COLO668 (cell line): ENCODE data around the gene ZNF438.
"Not testable (repeated sequence)": the region's sequence is repeated elsewhere in the genome, so short reads cannot be mapped to it uniquely, and the experiment has no call there.

ENCODE experiments used
- DNase-seq: peaks from one replicate; lab custom pipeline; 2025; ENCODE audit not compliant: unreplicated experiment; lab: John Stamatoyannopoulos, UW

Gene ZNF438

DNA sequence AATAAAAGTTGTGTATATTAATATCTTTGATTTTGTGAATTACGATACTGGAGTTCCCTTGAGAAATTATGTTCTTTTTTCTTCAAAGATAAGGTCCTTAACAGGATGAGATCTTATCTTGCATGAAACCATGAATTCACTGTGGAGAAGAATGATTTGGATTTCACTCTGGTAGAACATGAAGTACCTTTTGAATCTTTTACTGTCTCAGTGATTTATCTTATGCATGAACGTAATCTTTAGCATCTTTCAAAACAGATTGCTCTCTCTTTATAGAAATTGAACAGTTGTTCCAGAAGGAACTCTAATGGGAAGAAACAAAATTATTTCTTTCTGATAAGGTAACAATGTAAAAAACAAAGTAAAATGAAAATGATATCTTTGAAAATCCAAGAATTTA lies 11.0 kb upstream of the ZNF438 start:
- DNase-seq = no peak

DNA sequence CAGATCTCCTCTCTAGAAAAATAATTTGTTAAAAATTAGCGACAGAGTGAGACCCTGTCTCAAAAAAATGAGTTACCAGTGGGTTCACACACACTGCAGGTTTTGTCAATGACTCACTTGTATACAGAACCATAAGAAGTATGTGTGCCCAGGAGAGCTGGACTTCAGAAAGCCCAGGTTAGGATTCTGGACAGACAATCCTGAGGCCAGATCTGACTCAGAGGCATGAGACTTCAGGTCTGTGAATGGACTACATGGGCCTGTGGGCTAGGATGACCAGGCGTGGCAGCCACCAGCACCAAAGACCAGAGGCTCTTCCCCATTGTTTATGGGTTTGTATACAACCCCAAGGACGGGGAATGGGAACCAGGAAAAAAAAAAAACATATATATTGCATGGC lies 9.3 kb upstream of the ZNF438 start:
- DNase-seq = no peak

GRCh38 chr10:31039006-31039405 lies 7.3 kb upstream of the ZNF438 start:
- DNase-seq = not testable (repeated sequence)

DNA sequence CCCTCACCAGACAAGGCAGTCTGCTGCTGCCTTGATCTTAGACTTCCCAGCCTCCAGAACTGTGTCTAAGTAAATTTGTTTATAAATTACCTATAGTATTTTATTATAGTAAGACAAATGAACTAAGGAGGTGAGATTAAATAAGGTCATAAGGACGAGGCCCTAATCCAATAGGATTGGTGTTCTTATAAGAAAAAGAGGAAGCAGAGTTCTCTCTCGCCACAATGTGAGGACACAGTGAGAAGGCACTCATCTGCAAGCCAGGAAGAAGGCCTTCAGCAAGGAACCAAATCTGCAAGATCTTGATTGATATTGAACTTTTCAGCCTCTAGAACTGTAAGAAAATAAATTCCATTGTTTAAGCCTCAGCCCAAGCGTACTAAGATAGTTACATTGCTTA lies 6.1 kb upstream of the ZNF438 start:
- no peak for DNase-seq

- DNase-seq = peak; percentile 4
Observed at GRCh38 chr10:31036209-31036608, 4.5 kb upstream of the ZNF438 start.

- DNase-seq = no peak
Observed at GRCh38 chr10:31035266-31035798, 3.7 kb upstream of the ZNF438 start.

GRCh38 chr10:31034098-31034909 lies 2.6 kb upstream of the ZNF438 start:
- DNase-seq = no peak

DNA sequence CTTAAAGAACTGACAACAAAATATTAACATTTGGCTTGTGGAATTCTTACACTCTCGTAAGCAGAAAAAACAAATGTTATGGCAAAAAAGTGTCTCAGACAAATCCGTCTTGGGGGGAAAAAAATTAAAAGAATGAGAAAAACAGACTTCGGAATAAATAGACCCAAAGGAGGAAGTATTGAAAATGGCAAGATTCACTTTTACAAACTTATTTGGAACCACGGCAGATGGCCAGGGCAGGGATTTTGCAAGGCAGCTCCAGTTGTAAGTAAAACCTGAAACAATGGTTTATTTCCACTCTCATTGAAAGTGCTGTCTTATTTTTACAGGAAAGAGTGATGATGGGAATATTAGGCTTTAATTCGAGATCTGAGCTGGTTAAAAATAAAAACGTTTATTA lies 1.5 kb upstream of the ZNF438 start:
- DNase-seq = no peak

DNA sequence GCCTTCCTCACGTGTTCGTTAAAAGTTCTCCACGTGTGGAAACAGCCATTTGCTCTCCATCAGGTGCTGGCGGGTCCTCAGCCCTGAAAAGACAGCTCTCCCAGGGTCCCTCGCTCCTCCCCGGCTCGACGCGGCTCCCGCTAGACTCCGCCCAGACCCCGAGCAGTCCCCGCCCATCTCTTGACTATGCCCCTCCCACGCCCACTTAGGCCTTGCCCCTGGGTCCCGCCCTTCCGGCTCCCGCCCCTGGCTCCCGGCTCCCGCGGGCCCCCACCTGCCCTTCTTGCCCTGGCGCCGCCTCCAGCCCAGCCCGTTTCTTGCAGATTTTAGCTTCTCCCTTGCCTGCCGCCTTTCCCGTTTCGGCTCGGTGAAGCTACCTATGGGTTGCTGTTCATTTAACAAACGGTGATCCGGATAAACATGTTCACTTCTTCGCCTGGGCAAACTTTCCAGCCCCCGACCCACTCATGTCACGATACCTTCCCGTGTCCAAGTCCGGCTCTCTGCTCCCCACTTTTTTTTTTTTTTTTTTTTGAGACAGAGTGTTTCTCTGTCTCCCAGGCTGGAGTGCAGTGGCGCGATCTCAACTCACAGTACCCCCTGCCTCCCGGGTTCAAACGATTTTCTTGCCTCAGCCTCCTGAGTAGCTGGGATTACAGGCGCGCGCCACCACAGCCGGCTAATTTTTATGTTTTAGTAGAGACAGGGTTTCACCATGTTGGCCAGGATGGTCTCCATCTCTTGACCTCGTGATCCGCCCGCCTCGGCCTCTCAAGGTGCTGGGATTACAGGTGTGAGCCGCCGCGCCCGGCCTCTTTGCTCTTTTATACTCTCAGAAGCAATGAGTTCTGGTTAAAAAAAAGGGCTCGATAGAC lies 830 bp upstream of the ZNF438 start:
- DNase-seq = peak; percentile 88

DNA sequence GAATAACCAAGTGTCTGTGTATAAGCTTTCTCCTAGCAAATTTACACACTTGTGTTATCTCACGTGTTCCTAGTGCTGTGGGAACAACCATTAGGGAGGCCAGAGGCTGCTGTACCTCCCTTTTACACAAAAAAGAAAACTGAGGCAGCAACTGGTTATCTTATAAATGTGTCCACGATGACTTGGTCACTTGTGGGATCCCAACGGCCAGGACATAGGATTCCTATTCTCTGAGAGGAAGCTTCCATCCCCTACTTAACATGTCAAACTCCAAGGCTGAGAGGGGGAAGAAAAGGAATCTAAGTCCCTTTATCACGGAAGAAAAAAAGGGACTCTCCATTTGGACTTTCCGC lies 484 bp downstream of the ZNF438 start:
- DNase-seq = no peak

- no peak for DNase-seq
Observed at GRCh38 chr10:31030800-31031199, 865 bp downstream of the ZNF438 start.

- DNase-seq = no peak
Observed at GRCh38 chr10:31030260-31030659, 1.4 kb downstream of the ZNF438 start.

- DNase-seq = no peak
Observed at GRCh38 chr10:31028081-31028480, 3.6 kb downstream of the ZNF438 start.

DNA sequence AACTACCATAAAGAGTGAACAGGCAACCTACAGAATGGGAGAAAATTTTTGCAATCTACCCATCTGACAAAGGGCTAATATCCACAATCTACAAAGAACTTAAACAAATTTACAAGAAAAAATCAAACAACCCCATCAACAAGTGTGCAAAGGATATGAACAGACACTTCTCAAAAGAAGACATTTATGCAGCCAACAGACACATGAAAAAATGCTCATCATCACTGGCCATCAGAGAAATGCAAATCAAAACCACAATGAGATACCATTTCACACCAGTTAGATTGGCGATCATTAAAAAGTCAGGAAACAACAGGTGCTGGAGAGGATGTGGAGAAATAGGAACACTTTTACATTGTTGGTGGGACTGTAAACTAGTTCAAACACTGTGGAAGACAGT lies 5.4 kb downstream of the ZNF438 start:
- not testable (repeated sequence) for DNase-seq

DNA sequence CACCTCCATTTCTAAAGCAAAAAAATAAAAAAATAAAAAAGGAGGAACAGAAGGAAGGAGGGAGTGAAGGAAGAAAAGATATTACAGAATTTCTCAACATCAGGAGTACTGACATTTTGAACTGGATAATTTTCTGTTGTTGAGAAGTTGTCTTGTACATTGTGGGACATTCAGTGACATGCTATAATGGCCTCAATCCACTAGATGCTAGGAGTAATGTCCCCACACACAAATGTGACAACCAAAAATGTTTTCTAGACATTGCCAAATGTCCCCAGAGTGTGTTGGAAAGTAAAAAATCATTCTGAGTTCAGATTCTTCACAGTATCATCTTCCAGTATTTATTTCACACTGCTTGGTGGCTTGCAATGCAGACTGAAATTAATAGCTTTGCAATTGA lies 6.5 kb downstream of the ZNF438 start:
- no peak for DNase-seq

DNA sequence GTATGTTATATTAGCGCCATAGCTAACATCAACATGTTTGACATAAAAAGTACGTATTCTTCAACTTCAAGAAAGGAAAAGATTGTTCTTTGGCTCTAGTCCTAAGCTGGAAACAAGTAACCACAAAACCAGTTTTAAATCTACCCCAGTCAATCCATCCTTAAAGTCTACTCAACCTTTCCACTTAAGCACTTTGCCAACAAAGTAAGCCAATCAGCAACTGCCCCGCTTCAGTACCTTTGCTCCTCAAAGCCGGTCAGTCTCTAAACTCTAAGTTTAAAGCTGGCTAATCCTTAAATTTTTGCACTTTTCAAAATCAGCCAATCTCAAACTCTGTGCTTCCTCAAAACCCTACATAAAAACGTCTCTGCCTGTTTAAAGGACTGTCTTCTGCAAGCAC lies 8.1 kb downstream of the ZNF438 start:
- no peak for DNase-seq

DNA sequence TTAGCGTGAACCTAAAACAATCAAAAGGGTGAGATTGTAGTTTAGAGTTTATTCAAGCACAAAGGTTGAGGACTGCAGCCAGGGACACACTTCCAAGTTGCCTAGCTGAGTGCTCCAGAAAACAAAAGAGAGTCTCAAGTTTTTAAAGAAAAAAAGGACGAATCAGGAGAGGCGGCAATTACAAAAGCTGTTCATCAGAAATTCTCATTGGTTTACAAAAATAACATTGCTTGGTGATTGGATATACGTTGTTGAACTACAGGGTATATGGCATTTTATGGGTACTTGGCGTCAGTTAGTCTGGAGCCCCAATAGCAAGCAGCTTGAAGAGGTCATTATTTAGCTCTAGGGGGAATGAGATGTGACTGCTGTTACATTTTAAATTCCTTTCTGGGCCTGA lies 11.5 kb downstream of the ZNF438 start:
- no peak for DNase-seq

GRCh38 chr10:31018962-31019361 lies 12.7 kb downstream of the ZNF438 start:
- no peak for DNase-seq

DNA sequence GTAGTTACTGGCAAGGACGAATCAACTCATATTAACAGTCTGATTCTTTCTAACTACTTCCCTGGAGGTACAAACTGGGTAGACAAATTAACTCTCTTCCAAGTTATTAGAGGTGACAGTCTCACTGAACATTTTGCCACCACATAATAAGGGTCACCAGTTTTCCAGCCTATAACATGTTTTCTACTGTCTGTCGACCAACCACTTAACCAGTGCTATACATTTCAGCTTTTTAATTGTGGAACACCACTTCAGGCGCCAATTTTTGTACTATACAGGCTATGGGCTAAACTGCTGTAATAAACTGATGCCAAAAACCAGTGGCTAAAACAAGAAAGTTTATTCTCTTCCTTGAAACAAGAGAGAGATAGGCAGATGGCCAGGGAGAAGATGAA lies 13.3 kb downstream of the ZNF438 start:
- no peak for DNase-seq

DNA sequence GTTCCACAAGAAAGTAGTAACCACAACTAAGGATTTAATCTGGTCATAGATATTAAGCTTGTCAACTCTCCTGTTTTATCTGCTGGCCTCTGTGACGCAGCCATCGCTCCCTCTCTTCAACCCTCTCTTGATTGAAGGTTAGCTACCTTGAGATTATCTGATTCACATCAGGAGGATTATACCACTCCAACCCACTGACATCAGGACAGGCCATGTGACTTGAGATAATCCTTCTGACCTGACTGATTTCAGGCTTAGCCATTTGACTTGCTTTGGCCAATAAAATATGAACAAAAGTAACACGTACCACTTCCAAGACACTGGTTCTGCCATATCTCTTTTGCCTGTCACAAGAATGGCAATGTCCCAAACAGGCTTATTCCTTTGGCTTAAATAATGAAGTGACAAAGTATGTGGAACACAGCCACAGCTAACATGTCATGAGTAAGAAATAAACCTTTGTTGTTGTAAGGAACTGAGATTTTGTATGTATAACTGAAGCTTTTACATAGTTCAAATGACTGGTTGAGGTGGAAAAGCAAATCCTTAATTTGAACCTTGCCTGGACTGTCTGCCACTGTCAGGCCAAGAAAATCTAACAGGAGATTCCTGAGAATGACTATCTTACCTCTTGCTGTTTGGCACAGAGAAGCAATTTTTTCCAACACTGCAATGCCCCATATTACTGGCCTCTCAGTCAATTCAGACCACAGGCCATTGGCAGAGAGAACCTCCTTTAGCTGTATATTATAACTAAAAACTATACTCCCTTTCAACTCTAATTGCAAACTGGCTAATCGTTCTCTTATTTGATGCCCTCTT lies 13.9 kb downstream of the ZNF438 start:
- no peak for DNase-seq

DNA sequence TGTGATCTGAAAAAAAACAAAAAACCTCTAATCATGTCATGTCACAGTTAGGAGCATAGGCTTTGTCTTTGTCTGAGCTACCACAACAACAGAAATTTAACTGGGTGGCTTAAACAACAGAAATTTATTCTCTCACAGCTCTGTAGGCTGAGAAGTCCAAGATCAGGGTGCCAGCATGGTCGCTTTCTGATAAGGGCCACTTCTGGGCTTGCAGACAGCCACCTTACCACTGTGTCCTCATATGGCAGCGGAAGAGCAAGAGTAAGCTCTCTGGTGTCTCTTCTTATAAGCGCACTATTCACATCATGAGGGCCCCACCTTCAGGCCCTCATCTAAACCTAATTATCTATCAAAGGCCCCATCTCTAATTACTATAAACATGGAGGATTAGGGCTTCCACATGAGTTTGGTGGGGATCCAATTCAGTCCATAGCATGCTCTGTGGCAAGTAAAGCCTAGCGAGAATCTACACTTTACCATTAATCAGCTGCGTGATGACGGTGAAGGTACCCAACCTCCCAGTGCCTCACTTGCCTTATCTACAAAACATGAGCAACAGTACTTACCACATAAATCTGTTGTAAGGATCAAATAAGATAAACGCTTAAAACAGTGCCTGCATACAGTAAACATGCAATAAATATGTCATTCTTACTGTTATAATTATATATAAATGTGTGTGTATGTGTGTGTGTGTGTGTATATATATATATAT lies 17.3 kb downstream of the ZNF438 start:
- DNase-seq = no peak
